Medulla oblongata (tissue), 1 donor: ENCODE measurements around the gene A1BG.
"Not testable (repeated sequence)": the region's sequence is repeated elsewhere in the genome, so short reads cannot be mapped to it uniquely, and the experiment has no call there.

Experiments
- DNase-seq: peaks from one replicate; pipeline ENCODE4 v3.0.0-alpha.2; 2015; ENCODE audit errors: extremely low spot score

Gene A1BG

GRCh38 chr19:58361900-58362271 is 8.6 kb upstream of the A1BG start:
- DNase-seq, result no peak

- no peak for DNase-seq
These were observed 4.3 kb upstream of the A1BG start for GRCh38 chr19:58357481-58358145.

- DNase-seq, result no peak
These were observed 3.6 kb upstream of the A1BG start for GRCh38 chr19:58356766-58357480.

- DNase-seq, result no peak
These were observed 2.8 kb upstream of the A1BG start for GRCh38 chr19:58355908-58356765.

- DNase-seq, result no peak
These were observed 2.0 kb upstream of the A1BG start for GRCh38 chr19:58355215-58355796.

- DNase-seq, result no peak
These were observed 1.3 kb upstream of the A1BG start for GRCh38 chr19:58354478-58355030.

GRCh38 chr19:58353717-58354477 is 605 bp upstream of the A1BG start:
- DNase-seq, result no peak

- no peak for DNase-seq
These were observed 1.1 kb downstream of the A1BG start for GRCh38 chr19:58351990-58352755.

- DNase-seq, result no peak
These were observed 1.8 kb downstream of the A1BG start for GRCh38 chr19:58351558-58351878.

GRCh38 chr19:58350871-58351557 is 2.3 kb downstream of the A1BG start:
- DNase-seq, result no peak

- no peak for DNase-seq
These were observed 3.1 kb downstream of the A1BG start for GRCh38 chr19:58350001-58350861.

- no peak for DNase-seq
These were observed 3.7 kb downstream of the A1BG start for GRCh38 chr19:58349590-58349989.

- not testable (repeated sequence) for DNase-seq
These were observed 5.2 kb downstream of the A1BG start for GRCh38 chr19:58348080-58348479.

- peak; percentile 67 for DNase-seq
These were observed 6.0 kb downstream of the A1BG start for GRCh38 chr19:58346961-58347929.

GRCh38 chr19:58345558-58345957 is 7.7 kb downstream of the A1BG start:
- DNase-seq, result no peak

- DNase-seq, result no peak
These were observed 14.3 kb downstream of the A1BG start for GRCh38 chr19:58338825-58339558.

- DNase-seq, result no peak
These were observed 15.0 kb downstream of the A1BG start for GRCh38 chr19:58338336-58338735.
